ENCODE results near the gene CYP2D6.
A peak's percentile ranks its signal among the peaks of the same experiment; 100 is the strongest.

Gene CYP2D6

GRCh38 chr22:42084874-42085273 is 45.7 kb downstream of the CYP2D6 start:
- no peak for DNase-seq

- no peak for DNase-seq
Measured at GRCh38 chr22:42083119-42083518, 47.5 kb downstream of the CYP2D6 start.

- no peak for DNase-seq
Measured at GRCh38 chr22:42080287-42080686, 50.3 kb downstream of the CYP2D6 start.

- peak; percentile 99 for DNase-seq
Measured at GRCh38 chr22:42079319-42080251, 51.0 kb downstream of the CYP2D6 start, which contains the start of gene SMDT1. Gene SMDT1, plus strand, starts transcription at chr22:42079700. Its CDS starts 69 bp downstream, at chr22:42079769.

GRCh38 chr22:42078469-42079318 is 51.9 kb downstream of the CYP2D6 start:
- DNase-seq = no peak

- no peak for DNase-seq
Measured at GRCh38 chr22:42077486-42078125, 53.0 kb downstream of the CYP2D6 start.

GRCh38 chr22:42076764-42077485 is 53.7 kb downstream of the CYP2D6 start:
- no peak for DNase-seq

All from right kidney (tissue), 1 donor.